HG03066 (cell line): ENCODE measurements around the gene DDX19B.
A peak's percentile ranks its signal among the peaks of the same experiment; 100 is the strongest.
"Not testable (repeated sequence)": the region's sequence is repeated elsewhere in the genome, so short reads cannot be mapped to it uniquely, and the experiment has no call there.

ENCODE experiments used
- ATAC-seq: cut with Tn5 transposase; IDR thresholded peaks from one replicate; pipeline ENCODE4 v1.9.1; 2021; ENCODE audit warnings: low read depth; ENCODE audit not compliant: unreplicated experiment

Gene DDX19B

DNA sequence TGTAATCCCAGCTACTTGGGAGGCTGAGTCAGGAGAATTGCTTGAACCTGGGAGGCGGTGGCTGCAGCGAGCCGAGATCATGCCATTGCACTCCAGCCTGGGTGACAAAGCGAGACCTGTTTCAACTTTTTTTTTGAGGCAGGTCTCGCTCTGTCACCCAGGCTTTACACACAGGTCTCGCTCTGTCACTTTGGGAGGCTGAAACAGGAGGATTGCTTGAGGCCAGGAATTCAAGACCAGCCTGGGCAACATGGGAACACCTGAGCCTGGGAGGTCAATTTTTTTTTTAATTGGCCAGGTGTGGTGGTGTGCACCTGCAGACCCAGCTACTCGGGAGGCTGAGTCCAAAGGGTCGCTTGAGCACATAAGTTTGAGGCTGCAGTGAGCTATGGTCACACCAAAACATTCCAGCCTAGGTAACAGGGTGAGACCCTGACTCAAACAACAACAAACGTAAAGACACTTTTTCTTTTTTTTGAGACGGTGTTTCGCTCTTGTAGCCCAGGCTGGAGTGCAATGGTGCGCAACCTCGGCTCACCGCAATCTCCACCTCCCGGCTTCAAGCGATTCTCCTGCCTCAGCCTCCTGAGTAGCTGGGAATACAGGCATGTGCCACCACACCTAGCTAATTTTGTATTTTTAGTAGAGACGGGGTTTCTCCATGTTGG lies 11.5 kb upstream of the DDX19B start:
- not testable (repeated sequence) for ATAC-seq

DNA sequence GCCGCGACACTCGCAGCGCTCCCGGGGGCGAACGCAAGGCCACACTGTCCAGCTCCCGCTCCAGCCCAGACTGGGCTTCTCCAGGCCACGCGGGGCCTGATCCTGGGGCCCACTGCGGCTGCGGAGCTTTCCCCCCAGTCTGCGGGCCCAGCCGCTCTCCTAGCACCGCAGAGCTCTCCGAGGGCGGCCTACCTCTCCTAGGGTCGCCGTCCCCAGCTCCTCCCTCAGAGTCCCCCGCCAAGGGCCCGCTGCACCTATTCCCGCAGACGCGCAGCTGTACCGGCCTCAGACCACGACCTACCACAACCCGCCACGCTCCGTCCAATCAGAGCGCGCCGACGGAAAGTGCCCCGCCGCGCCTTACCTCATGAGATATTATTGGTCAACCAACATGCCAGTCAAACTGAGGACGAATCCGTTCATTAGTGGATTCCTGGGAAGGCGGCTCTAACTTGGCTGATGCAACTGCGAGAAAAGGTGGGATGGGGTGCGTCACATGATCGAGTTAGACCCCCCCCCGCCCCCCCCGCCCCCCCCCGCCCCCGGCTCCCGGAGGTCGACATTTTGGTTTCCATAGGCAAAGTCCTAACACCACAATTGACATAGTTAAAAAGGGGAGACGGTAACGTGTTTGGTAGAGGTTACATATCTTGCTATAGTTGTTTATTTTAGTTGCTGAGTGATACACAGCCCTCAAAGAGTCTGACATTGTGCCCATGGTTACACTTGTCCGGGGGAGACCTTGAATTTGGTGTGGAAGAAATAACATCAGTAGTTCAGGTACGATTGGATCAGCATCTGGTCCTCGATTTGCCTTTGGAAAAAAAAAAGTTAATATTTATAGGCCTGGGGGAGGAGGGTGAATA lies 9.5 kb upstream of the DDX19B start, which contains the start of gene AARS1:
TSS of gene AARS1 (minus strand) at position 278 of the 866 bp plus-strand sequence. CDS start 6,743 bp downstream, outside the sequence.
- peak; percentile 98 for ATAC-seq

DNA sequence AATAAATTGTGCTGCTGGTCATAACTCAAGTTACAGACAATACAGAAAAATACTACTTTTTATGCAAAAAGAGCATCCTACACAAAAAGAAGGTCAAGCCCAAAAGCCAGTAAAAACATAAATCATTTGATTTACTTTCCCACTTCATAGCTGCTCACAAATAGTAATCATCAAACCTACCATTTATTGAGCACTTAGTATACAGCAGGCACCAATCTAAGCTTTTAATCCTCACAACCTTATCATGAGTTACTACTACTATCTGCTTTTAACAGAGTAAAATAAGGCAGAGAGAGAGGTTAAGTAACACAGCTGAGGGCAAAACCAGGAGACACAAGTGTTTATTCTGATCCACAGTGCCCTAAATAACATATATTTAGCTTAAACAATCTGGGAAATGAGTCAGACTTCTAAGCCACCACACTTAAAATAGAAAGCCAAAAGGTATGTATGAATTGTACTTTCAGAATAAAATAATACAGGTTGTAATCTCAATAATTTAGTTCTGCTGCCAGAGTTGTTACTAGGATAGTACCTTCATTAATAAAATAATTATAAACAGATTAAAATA lies 8.0 kb upstream of the DDX19B start:
- ATAC-seq, result no peak

DNA sequence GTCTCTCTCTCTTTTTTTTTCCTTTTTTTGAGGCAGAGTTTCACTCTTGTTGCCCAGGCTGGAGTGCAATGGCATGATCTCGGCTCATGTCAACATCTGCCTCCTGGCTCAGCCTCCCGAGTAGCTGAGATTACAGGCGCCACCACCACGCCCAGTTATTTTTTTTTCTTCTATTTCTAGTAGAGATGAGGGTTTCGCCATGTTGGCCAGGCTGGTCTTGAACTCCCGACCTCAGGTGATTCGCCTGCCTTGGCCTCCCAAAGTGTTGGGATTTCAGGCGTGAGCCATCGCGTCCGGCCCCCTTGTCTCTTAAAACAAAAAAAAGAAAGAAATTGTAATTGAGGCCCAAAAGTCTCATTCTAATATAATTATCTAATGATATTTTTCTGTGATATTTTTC lies 6.8 kb upstream of the DDX19B start:
- not testable (repeated sequence) for ATAC-seq

DNA sequence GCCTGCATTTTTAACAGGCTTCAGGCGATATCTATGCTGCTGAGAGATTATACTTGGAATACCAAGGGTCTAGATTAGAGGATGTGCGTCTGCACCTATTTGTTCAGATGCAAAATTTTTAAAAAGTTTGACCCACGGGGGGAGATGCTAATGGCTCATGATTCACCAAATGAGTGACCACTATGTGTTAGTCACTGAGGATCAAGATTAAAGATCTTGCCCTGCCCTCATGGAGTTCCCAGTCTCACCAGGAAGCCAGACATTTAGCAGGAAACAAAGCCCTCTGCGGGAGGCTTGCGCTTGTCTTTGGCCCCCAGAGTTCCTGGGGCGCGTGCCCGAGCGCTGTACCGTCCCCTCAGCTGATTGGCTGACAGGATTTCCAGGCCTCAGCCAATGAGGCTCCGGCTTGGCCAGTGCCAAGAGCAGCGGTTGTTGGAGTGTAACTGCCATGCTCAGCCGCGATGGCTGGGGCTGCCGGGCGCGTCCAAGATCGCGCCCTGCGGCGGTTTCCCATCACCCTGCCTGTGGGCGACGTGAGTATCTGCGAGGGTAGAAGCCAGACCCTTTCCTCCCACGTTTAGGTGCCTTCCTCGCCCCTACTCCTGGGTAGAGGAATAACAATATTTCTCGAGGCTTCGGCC lies 4.5 kb upstream of the DDX19B start:
- no peak for ATAC-seq

DNA sequence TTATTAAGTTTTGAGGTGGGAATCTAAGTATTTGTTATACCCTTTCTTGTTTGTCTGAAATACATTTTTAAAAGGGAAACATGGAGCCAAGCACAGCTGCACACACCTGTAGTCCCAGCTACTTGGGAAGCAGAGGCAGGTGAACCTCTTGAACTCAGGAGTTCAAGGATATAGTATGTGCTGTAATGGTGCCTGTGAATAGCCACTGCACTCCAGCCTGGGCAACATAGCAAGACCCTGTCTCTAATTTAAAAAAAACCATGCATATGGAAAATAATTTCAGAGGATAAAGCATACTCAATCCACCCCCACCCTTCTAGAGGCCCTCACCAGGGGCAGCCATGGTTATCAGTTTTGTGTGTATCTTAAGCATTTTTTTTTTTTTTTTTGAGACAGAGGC lies 3.4 kb upstream of the DDX19B start:
- no peak for ATAC-seq

DNA sequence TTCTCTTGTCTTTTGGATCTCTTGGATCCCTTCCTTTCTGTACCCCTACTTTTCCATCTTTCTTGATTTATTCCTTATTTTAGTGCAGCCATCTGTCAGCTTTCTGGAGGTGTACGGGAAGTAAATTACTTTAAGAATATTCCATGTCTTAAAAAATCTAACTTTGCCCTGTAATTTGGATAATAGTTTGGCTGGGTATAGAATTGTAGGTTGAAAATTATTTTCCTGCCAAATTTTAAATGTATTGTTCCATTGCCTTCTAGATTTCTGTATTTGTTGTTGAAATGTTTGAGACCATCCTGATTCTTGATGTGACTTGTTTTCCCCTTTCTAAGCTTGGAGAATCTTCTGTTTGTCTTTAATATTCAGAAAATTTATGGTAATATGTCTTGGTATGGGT lies 2.1 kb downstream of the DDX19B start:
- no peak for ATAC-seq

DNA sequence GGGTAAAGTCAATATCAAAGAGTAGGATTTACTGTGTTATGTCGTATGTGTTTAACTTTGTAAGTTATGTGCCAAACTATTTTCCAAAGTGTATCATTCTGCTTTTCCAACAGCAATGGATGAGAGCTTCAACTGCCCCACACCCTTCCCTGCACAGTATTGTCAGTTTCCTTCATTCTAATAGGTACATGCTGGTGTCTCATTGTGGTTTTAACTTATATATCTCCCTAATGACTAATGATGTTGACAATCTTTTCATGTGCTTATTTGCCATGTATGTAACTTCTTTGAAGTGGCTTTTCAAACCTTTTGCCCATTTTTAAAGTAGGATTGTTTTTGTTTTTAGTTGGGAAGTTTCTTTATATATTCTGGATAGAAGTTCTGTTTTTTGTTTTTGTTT lies 3.8 kb downstream of the DDX19B start:
- ATAC-seq, result no peak

DNA sequence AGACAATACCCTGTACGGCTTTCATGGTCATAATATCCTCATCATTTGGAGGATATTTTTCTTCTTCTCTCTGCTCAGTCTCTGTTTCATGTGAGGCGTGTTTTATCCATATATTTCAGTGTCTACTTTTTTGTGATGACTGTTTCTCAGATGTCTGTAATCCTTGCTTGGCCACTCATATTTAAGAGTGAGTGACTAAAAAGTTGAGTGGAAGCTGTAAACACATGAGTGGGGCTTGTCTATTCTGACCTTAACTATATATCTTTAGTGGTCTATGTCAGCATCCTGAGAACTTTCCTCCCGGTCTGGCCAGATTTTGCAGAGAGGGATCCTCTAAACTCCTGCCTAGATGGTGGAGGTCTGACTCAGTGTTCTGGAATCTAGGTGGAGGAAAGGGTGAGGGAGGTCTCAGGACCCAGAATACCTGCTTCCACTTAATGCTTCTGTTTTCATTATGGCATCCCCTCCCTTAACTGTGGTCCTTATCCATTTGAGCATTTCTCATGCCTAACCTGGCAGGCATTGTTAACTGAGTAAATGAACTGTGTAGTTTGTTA lies 6.0 kb downstream of the DDX19B start:
- no peak for ATAC-seq

DNA sequence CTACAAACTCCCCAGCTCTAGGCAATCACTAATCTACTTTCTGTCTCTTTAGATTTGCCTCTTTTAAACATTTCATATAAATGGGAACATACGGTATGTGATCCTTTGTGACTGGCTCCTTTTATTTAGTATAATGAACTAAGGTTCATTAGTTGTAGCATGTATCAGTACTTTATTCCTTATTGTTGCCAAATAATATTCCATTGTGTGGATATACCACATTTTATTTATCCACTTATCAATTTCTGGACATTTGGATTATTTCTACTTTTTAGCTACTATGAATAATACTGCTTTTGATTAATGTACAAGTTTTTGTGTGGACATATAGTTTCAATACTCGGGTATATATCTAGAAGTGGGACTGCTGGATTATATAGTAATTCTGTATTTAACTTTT lies 7.9 kb downstream of the DDX19B start:
- ATAC-seq, result no peak

DNA sequence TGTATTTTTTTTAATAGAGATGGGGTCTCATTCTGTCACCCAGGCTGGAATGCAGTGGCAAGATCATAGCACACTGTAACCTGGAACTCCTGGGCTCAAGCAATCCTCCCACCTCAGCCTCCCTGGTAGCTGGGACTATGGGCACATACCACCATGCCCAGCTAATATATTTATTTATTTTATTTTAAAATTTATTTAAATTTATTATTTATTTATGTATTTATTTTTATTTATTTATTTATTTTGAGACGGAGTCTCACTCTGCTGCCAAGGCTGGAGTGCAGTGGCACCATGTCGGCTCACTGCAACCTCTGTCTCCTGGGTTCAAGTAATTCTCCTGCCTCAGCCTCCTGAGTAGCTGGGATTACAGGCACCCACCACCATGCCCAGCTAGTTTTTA lies 8.7 kb downstream of the DDX19B start:
- ATAC-seq, result not testable (repeated sequence)

DNA sequence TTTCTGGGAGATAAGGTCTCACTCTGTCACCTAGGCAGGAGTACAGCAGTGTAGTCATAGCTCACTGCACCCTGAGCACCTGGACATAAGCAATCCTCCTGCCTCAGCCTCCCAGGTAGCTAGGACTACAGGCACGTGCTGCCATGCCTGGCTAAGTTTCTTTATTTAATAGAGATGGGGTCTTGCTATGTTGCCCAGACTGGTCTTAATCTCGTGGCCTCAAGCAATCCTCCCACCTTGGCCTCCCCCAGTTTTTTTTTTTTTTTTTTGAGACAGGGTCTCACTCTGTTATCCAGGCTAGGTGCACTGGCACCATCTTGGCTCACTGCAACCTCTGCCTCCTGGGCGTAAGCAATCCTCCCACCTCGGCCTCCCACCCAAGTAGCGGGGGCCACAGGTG lies 21.1 kb downstream of the DDX19B start:
- ATAC-seq, result no peak

DNA sequence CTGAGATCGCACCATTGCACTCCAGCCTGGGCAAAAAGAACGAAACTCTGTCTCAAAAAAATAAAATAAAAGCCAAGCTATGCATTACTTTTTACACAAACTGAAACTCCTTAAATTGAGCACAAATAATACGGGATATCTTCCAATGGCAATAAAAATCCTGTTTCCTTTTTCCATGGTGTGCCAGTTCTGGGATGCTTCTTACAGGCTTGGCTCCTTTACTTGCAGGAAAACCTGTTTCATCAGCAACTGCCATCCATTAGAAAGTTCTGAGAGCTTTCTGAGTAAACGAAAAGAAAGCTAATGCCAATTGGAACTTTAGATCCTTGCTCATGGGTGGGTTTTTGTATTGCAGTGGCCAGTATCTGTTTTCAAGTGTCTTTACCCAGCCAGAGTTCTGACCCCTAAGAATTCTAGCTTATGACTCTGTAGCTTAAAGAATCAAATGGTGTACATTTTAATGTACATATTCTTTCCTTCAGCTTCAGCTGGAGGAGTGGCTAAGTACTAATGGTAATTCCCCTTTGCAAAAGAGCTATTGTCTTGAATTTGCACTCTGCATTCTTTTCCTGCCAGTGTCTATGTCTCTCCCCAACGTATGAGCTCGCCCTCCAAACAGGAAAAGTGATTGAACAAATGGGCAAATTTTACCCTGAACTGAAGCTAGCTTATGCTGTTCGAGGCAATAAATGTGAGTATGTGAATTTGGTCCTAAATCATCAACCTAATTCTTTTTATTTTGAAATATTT lies 26.2 kb downstream of the DDX19B start:
- ATAC-seq, result no peak

DNA sequence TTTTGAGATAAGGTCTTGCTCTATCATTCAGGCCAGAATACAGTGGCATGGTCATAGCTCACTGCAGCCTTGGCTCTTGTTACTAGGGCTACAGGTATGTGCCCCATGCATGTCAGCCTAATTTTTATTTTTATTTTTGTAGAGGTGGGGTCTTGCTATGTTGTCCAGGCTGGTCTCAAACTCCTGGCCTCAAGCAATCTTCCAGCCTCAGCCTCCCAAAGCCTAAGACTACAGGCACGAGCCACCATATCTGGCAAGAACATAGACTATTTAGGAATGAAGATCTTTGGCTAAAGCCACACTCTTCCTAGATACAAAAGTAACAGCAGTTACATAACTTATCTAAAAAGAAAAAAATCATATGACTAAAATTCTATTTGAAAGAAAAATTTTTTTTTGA lies 32.1 kb downstream of the DDX19B start:
- no peak for ATAC-seq

DNA sequence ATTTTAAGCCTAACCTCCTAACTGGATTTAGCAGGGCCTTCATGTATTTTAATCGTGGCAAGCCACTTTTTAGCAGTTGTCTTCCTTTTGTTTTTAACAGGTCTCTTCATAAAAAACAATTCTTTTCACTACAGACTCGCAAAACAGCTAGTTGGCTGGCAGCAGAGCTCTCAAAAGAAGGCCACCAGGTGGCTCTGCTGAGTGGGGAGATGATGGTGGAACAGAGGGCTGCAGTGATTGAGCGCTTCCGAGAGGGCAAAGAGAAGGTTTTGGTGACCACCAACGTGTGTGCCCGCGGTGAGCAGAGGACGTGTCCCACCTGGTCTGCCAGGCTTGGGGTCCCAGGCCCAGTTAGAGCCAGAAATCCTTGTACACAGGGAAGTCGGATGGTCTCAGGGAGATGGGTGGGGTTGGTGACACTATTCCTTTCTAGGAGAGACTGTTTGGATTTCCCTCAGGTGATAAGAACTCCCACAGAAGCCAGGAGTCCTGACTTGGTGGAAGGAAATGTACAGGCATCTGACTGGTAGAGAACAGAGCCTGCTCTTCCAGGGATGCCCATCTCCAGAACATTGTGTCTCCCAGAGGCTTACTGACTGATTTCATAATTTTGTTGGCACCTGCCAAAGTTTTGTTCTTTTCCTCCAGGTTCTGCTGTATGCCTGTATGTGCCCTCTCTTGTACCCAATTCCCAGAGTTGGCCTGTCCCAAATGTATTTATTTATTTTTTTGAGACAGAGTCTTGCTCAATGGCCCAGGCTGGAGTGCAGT lies 32.8 kb downstream of the DDX19B start:
- ATAC-seq, result no peak

DNA sequence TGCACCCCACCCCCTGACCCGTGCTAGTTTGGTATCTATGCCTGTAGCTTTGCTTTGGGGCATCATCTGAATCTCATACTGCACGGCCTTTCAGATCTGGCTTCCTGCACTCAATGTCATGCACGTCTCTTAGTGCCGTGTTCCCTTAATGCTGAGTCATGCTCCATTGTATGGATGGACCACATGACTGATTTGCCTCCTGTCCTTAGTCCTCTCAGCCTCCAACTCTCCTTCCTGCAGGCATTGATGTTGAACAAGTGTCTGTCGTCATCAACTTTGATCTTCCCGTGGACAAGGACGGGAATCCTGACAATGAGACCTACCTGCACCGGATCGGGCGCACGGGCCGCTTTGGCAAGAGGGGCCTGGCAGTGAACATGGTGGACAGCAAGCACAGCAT lies 33.7 kb downstream of the DDX19B start:
- not testable (repeated sequence) for ATAC-seq

DNA sequence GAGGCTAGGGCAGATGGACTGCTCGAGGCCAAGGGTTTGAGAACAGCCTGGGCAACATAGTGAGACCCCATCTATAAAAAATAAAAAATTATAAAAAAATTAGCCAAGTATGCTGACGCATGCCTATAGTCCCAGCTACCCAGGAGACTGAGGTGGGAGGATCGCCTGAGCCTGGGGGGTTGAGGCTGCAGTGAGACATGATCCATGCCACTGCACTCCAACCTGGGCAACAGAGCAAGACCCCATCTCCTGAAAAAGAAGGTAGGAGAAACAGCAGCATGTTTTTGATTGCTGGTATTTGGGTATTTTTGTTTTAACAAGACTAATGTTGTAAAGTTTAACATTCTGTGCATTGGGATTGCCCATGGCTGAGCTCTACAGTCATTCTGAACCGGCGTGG lies 38.8 kb downstream of the DDX19B start:
- ATAC-seq, result no peak

DNA sequence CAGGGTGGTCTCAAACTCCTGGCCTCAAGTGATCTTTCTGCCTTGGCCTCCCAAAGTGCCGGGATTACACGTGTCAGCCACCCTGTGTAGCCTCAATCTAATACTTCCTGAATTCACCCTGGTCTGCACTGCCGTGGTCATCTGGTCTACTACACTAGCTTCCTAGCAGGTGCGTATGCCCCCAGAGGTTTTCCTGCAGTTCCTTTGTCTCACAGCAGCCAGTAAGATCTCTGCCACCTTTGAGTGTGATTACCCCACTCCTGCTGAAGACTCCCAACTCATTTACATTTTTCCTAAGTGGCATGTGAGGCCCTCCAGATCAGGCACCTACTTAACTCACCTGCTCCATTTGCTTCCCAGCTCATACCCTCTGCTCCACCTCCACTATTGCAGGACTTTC lies 42.6 kb downstream of the DDX19B start:
- no peak for ATAC-seq

DNA sequence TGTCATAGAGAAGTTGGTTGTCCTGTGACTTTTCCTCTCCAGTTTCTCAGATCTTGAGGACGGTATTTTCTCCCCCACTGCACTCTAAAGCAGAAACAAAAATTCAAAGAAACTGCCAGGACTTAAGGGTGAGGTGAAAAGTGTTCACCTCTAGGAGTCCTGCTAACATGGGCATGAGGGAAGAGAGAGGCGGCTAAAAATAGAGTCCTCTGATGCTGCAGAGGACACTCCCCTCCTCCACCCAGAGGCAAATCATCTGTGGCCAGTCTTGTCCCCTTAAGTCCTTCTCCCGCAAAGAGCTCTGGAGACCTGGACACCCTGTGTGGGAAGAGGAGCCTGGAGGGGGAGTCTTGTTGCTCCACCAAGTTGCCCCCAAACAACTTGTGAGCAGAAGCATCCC lies 43.0 kb downstream of the DDX19B start:
- ATAC-seq, result no peak
